GM19099 (cell line): ENCODE results near the gene SEMA3D.

Source experiments
- POLR2A ChIP-seq: IDR thresholded peaks from 3 replicates; pipeline ENCODE4 v1.6.1; 2011; ENCODE audit warnings: low read depth; ENCODE audit not compliant: insufficient read length; ENCODE audit errors: extremely low read depth

SEMA3D gene

GRCh38 chr7:85204061-85204460 lies 17.2 kb upstream of the SEMA3D start:
- TF ChIP-seq POLR2A: no peak

GRCh38 chr7:85201209-85201608 lies 14.4 kb upstream of the SEMA3D start:
- no peak for TF ChIP-seq POLR2A

DNA sequence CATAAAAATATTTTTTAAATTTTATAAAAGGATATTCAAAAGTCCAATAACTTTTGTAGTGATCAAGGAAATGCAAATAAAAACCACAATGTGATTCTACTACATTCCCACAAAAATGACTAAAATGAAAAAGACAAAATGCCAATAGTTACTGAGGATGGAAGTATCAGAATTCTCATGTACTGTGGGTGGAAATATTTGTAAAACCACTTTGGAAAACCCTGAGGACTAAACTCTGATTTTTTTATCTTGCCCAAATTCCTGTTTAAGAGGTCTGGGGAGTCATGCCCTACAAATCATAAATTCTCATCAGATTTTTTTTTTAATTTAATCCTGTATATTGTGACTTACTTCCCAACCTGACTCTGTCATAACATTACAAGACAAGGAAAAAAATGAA lies 9.8 kb upstream of the SEMA3D start:
- no peak for TF ChIP-seq POLR2A

DNA sequence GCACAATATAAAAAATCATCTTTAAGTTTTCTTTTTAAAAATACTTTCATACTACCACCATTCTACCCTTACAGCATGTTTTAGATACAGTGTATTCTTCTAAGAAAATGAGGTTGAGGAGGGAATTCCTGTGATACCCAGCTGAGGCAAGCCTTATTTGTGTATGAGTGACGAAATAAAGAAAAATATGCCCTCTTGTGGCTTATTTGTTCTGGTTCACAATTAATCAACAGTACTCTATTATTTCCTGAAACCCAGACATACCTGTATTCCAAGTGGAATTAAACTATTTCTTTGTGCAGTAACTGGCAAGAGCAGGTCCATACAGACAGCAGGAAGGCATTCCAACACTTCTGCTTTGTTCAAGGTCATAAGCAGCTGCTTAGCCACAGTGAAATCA lies 4.5 kb upstream of the SEMA3D start:
- no peak for TF ChIP-seq POLR2A

- TF ChIP-seq POLR2A: no peak
Measured at GRCh38 chr7:85186083-85186520, 754 bp downstream of the SEMA3D start.

DNA sequence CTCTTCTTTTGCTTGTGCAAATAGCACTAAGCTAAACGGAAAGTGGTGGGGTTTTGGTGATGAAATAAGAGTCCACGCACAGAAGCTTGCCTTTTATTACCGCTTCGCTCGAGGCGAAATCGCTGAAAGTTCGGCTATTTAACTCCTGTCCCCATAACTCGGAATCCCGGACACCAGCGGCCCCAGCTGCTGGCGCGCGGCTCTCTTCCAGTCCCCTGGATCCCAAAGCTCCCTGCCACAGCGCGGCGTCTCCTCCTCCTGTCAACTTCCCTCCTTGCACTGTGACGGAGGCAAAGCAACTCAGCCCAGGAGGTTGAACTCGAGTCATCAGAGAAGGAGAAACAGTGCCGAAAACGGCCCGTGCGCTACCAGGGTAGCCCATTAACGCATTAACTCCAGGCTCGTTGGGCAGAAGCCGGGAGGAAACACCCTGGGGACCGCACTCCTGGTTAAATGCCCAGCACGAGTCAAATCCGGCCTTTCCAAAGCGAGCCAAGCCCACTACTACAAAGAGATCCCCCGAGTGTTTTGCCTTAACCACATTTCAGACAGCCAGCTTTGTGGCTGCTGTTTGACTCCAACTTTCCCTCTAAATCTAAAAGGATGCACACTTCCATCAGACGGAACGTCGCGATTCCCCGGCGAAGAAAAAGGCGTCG lies 1.3 kb downstream of the SEMA3D start:
- no peak for TF ChIP-seq POLR2A

DNA sequence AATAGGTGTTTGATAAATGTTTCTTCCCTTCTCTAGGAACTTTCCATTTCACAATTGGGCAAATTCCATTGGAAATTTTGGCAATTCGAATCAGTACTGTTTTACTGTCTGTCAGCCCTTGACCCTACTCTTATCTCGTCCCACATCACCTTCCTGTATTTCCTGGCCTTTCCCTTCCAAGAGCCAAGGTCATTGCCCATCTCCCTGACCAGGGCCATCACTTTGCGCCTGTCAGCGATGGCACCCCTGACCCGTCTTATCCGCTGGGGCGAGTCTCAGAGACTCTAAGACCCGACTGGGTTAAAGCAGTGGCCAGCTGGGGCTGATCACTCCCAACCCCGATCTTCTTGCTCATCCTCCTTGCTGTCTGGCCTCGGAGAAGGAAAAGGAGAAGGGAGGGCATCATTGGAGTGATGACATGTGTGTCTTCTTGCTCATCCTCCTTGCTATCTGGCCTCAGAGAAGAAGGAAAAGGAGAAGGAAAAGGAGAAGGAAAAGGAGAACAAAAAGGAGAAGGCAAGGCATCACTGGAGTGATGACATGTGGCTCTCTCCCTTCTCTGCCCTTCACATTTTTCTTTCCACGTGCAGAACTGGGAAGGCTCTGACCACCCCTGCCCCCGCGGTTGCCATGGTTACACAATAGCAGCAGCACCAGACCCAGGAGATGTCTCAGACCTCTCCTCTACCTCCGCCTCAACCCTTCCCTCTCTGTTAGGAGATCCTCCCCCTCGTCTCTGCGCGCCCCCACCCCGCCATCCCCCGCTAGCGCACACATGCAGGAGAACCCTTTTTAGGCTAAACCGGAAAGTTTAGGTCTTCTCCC lies 2.0 kb downstream of the SEMA3D start:
- no peak for TF ChIP-seq POLR2A

DNA sequence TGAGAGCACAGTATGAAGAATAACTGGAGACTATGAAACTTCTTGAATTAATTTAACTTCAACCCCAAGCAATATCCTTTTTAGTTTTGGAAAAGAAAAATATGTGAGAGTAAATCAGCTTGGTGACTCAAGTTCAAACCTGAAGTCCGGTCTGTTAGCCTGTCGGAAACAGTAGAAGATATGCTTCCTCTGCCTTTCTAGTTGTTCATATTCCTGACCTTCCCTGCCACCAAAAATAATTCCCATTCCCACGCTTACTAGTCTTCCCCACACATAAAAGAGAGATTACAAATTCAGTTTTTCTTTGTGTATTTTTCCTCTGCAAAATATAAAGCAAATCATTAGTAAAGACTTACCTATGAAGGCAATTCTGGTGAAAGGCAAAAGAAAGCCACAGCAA lies 3.6 kb downstream of the SEMA3D start:
- no peak for TF ChIP-seq POLR2A

- no peak for TF ChIP-seq POLR2A
Measured at GRCh38 chr7:85178531-85179298, 8.1 kb downstream of the SEMA3D start.

GRCh38 chr7:85177316-85177715 lies 9.5 kb downstream of the SEMA3D start:
- TF ChIP-seq POLR2A: no peak

DNA sequence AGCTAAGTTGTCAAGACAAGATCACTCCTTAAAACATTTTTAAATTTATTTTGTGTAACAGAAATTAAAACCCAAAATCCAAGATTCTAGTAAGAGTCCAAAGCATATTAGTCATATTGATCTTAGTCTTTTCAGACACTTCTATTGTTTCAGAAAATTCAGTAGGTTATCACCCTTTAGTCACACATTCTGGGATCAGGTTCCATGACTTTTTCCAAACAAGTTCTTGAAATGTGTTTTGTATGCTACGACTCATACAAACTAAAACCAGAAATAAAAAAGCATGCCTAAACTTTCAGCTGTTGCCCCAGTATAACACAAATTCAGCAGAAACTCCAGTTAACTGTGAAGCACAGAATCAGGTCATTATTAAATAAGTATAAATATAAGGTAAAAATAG lies 10.7 kb downstream of the SEMA3D start:
- no peak for TF ChIP-seq POLR2A

DNA sequence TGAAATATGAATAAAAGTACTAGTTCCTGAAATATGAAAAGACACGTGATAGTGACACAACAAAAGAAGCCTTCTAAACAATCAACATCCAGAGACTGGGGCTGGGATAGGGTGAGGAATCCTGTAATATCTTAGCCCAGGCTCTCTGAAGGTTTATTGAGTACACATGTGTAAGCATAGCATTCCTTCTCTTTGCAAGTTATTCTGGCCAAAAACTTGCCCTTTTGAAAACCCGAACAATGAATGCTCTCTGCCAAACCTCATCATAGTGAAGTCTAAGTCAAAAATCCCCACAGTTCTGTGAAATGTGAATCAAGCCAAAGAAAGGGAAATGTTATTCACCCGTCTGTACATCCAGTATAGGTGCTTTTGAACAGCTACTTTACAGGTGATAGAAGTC lies 11.6 kb downstream of the SEMA3D start:
- TF ChIP-seq POLR2A: no peak

- TF ChIP-seq POLR2A: no peak
Measured at GRCh38 chr7:85172530-85172941, 14.3 kb downstream of the SEMA3D start.

DNA sequence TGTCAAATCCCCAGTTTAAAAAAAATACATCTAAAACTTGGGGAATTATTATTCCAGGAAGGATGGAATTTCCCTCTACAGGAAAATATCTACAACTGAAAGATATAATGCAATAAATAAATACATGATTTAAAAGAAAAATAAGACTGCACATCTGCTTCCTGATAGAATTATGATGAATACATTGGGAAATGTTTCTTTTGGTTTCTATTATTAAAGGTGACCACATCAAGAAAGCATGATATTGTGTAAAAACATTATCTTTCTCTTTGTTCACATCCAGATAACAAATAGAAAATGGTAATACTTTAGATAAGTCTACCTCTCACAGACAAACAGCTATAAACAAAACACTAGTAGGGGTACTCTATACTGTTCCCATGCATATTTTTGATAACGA lies 19.2 kb downstream of the SEMA3D start:
- TF ChIP-seq POLR2A: no peak

DNA sequence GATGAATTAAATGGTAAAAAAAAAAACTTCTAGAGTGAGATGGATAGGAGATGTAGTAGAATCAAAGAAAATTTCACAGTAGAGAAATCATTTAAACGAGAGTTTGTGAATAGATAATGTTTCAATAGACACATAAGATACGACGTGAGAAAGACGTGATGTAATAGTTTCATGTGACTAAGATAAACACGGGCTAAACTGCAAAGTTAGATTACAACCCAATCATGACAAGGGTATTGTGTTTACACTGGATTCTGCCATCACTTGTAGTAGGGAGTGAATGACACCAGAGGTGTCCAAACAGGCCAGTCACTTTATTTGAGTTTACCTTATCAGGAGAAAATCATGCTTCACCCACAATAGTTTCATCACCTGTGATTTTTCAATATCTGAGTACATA lies 21.6 kb downstream of the SEMA3D start:
- TF ChIP-seq POLR2A: no peak

DNA sequence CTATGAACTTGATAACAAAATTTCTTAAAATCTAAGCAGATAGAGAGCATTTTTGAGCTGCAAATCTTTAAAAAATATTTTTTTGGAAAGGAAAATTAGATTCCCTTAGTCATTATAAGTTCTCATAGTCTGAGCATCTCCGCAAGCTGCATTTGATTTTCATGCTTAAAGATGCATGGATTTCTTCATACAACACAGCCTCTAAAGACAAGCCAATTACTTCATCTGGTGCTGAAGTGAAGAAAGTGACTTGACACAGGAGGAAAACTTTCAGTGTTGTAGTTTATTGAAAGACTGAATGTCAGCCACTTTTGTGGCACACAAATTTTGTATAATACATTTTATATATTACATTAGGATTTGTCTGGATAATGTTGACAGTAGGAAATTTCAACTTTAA lies 22.5 kb downstream of the SEMA3D start:
- no peak for TF ChIP-seq POLR2A
